CD4-positive, alpha-beta T cell treated with Interleukin-1 beta for 1 hour (primary cell): ENCODE measurements around the gene MAPK8IP3.

Source experiments
- DNase-seq, 2 donors: peaks; one replicate each; pipeline ENCODE4 v3.0.0-alpha.2; 2020 to 2022

MAPK8IP3 gene

GRCh38 chr16:1817276-1817589, 111.2 kb downstream of the MAPK8IP3 start:
- DNase-seq = no peak

- no peak for DNase-seq
Observed at GRCh38 chr16:1817716-1818115, 111.7 kb downstream of the MAPK8IP3 start.

GRCh38 chr16:1818204-1818872, 112.3 kb downstream of the MAPK8IP3 start:
- no peak for DNase-seq

- no peak for DNase-seq
Observed at GRCh38 chr16:1818873-1819525, 113.0 kb downstream of the MAPK8IP3 start.

GRCh38 chr16:1819611-1820010, 113.6 kb downstream of the MAPK8IP3 start:
- no peak for DNase-seq
